Subcutaneous abdominal adipose tissue (tissue), 5 donors: ENCODE measurements around the gene IQGAP1.

Experiments
- H3K27ac ChIP-seq: one replicate; pipeline ENCODE4 v1.7.0; 2013; ENCODE audit warnings: low read depth, mild to moderate bottlenecking, inconsistent platforms, low read length, moderate library complexity
- H3K27me3 ChIP-seq, 5 donors: one replicate each; pipeline ENCODE4 v1.7.0; 2013; ENCODE audit warnings: low read length in 5 of 5, inconsistent platforms in 1 of 5; ENCODE audit not compliant: control insufficient read depth in 5 of 5, insufficient read depth in 4 of 5
- H3K36me3 ChIP-seq, 5 donors: one replicate each; pipeline ENCODE4 v1.7.0; 2013; ENCODE audit warnings: low read length in 5 of 5; ENCODE audit not compliant: control insufficient read depth in 5 of 5, insufficient read depth in 5 of 5
- H3K4me1 ChIP-seq, 5 donors: one replicate each; pipeline ENCODE4 v1.7.0; 2013; ENCODE audit warnings: low read length in 5 of 5, mild to moderate bottlenecking in 3 of 5, moderate library complexity in 1 of 5; ENCODE audit not compliant: control insufficient read depth in 5 of 5, insufficient read depth in 5 of 5
- H3K4me3 ChIP-seq, 5 donors: one replicate each; pipeline ENCODE4 v1.7.0; 2013; ENCODE audit warnings: low read length in 5 of 5, low read depth in 1 of 5
- H3K9ac ChIP-seq, 5 donors: one replicate each; pipeline ENCODE4 v1.7.0; 2013; ENCODE audit warnings: low read length in 5 of 5, mild to moderate bottlenecking in 4 of 5, moderate library complexity in 3 of 5
- H3K9me3 ChIP-seq, 5 donors: one replicate each; pipeline ENCODE4 v1.7.0; 2013; ENCODE audit warnings: low read length in 5 of 5; ENCODE audit not compliant: control insufficient read depth in 5 of 5
- donor health status: healthy.
- donor health status: healthy.
- donor health status: healthy.
- donor health status: healthy.
- donor health status: healthy.

Gene IQGAP1

DNA sequence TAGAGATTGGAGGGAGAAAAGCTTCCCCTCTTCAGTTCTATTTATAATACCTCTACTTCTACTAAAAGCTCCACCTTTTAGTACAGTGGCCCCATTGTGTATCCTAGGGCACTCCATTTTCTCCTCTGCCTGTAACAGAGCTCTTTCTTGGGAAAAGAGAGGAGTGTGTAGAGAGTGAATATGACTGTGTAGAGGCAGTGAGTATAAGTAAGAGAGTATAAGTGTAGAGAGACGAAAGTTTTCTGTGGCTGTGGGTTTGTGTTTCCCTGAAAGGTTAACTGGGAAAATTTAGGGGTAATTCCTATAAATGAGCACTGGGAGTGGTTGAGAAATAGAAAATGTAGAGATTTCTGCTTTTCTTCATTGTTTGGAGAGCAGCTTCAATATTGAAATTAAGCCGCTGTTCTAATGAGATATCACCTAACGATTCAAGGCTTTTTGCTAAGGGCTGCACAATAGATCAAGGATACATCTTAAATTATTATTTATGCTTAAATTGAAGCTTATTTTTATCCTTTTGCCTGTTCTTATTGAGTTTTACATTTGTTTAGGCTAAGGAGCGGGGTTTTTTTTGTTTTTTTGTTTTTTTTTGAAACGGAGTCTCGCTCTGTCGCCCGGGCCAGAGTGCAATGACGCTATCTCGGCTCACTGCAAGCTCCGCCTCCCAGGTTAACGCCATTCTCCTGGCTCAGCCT lies 6.9 kb downstream of the IQGAP1 start:
- H3K9me3 ChIP-seq = no peaks in the 10 kb centered on the region
- H3K27ac ChIP-seq = peak overlapping the region; percentile 39
- H3K9ac ChIP-seq = peak overlapping the region in 2 of 5 donors; percentile 20 to 32
- H3K27me3 ChIP-seq = no peaks in the 10 kb centered on the region
- no peak overlapping the region for H3K4me3 ChIP-seq
- H3K36me3 ChIP-seq = peaks cover 5 to 22% (median 14%) of the 10 kb centered on the region in 5 donors
- peaks cover 3 to 66% (median 59%) of the 10 kb centered on the region in 5 donors for H3K4me1 ChIP-seq

- H3K4me3 ChIP-seq = no peak overlapping the region
- H3K4me1 ChIP-seq = peaks cover 8 to 63% (median 56%) of the 10 kb centered on the region in 5 donors
- no peak overlapping the region for H3K9ac ChIP-seq
- H3K27ac ChIP-seq = peak overlapping the region; percentile 59
- H3K36me3 ChIP-seq = peaks cover 3 to 15% (median 9%) of the 10 kb centered on the region in 5 donors
- no peaks in the 10 kb centered on the region for H3K27me3 ChIP-seq
- no peaks in the 10 kb centered on the region for H3K9me3 ChIP-seq
These were observed 8.3 kb downstream of the IQGAP1 start for GRCh38 chr15:90396321-90396720.

GRCh38 chr15:90400005-90400758 lies 12.1 kb downstream of the IQGAP1 start:
- Histone ChIP-seq H3K36me3 (no peaks in the 10 kb centered on the region), H3K9me3 (no peaks in the 10 kb centered on the region), H3K4me3 (peak overlapping the region in 4 of 5 donors; percentile 28 to 56 (median 34)), H3K4me1 (peaks cover 15 to 60% (median 55%) of the 10 kb centered on the region in 5 donors), H3K27me3 (no peaks in the 10 kb centered on the region), H3K9ac (peak overlapping the region in 4 of 5 donors; percentile 19 to 59 (median 44)), H3K27ac (peak overlapping the region; percentile 91)

DNA sequence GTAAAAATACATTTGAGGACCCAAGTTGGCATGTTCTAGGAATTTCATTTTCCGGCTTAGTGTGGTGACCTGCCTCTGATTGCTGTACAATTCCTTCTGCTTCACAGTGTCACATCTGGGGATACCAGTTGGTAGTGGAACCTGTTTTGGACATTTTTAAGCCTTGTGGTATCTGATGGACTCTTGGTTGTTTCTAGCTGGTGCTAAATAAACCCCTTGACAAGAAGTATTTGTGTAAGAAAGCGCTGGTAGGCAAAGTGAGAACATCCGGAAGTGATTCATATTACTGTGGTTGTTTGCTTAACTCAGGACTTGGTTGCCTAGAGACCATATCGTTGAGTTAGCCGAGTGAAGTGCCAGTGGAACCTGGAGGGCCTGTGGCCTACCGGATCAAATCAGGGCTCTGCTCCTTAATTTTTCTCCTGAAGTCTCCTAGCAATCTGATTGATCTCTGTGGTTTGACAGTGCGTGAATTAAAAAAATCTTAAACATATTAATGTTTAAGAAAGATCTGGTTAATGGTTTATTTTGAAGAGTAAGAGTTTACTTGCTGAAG lies 12.8 kb downstream of the IQGAP1 start:
- Histone ChIP-seq H3K36me3 (no peaks in the 10 kb centered on the region), H3K4me3 (peak overlapping the region in 4 of 5 donors; percentile 28 to 56 (median 34)), H3K9ac (peak overlapping the region in 4 of 5 donors; percentile 28 to 63 (median 53)), H3K27me3 (no peaks in the 10 kb centered on the region), H3K9me3 (no peaks in the 10 kb centered on the region), H3K27ac (peak overlapping the region; percentile 91), H3K4me1 (peaks cover 12 to 59% (median 56%) of the 10 kb centered on the region in 5 donors)

- Histone ChIP-seq H3K36me3 (no peaks in the 10 kb centered on the region), H3K27ac (peak overlapping the region; percentile 91), H3K9me3 (no peaks in the 10 kb centered on the region), H3K9ac (peak overlapping the region; percentile 28 to 63 (median 40)), H3K4me3 (peak overlapping the region in 2 of 5 donors; percentile 0 to 16), H3K27me3 (no peaks in the 10 kb centered on the region), H3K4me1 (peaks cover 12 to 57% (median 56%) of the 10 kb centered on the region in 5 donors)
These were observed 13.5 kb downstream of the IQGAP1 start for GRCh38 chr15:90401495-90401894.

DNA sequence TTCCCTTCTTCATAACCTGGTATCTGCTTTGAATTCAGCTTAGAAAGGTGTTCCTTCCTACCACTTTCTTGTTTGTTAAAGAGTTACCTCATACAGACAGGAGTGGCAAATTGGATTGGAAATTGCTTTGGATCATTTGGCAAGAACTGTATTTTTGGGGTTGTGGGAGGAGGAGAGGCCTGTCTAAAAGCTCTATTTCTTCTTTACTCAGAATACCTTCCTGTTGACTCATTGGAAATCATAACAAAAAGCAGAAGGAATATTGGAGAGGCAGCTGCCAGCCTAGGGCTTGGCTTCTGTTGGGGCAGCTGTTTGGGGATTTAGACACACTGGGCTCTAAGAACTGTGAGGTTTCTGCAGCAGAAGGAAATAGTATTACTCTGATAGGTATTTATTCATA lies 14.2 kb downstream of the IQGAP1 start:
- H3K27me3 ChIP-seq = no peaks in the 10 kb centered on the region
- H3K9me3 ChIP-seq = no peaks in the 10 kb centered on the region
- H3K4me3 ChIP-seq = peak overlapping the region in 1 of 5 donors; percentile 9
- peak overlapping the region in 3 of 5 donors; percentile 21 to 41 (median 40) for H3K9ac ChIP-seq
- no peaks in the 10 kb centered on the region for H3K36me3 ChIP-seq
- peaks cover 12 to 63% (median 60%) of the 10 kb centered on the region in 5 donors for H3K4me1 ChIP-seq
- peak overlapping the region; percentile 91 for H3K27ac ChIP-seq

- H3K9me3 ChIP-seq = no peaks in the 10 kb centered on the region
- H3K4me1 ChIP-seq = peaks cover 12 to 69% (median 66%) of the 10 kb centered on the region in 5 donors
- H3K36me3 ChIP-seq = no peaks in the 10 kb centered on the region
- H3K27me3 ChIP-seq = no peaks in the 10 kb centered on the region
- H3K27ac ChIP-seq = peak overlapping the region; percentile 91
- no peak overlapping the region for H3K4me3 ChIP-seq
- H3K9ac ChIP-seq = peak overlapping the region in 2 of 5 donors; percentile 15 to 25
These were observed 14.7 kb downstream of the IQGAP1 start for GRCh38 chr15:90402767-90403166.

DNA sequence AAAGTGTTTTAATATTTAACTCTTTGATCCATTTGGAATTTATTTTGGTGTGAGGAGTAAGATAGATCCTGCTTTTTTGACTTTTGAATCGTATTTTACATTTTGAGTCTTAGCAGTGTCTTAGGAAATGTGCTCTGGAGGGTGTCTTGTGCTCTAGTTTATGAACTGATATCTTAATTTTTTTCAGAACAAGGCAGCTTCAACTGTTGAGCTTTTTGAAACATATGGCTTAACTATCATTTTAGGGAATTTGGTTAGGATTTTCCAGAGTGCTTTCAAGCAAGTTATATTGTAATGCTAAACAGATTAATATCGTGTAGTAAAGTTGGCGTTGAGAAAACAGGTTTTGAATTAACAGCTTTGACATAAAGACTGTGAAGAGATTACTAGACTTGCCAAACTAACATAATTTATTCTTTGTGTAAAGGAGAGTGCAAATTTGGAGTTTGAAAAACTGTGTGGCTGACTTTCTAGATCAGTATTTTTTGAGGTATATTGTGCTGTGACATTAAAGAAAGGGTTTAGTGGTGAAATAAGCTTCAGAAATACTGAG lies 17.1 kb downstream of the IQGAP1 start:
- H3K4me1 ChIP-seq = peaks cover 14 to 77% (median 69%) of the 10 kb centered on the region in 5 donors
- peak overlapping the region; percentile 91 for H3K27ac ChIP-seq
- H3K9ac ChIP-seq = peak overlapping the region in 2 of 5 donors; percentile 43 to 64
- no peak overlapping the region for H3K4me3 ChIP-seq
- H3K36me3 ChIP-seq = no peaks in the 10 kb centered on the region
- no peaks in the 10 kb centered on the region for H3K9me3 ChIP-seq
- H3K27me3 ChIP-seq = no peaks in the 10 kb centered on the region

DNA sequence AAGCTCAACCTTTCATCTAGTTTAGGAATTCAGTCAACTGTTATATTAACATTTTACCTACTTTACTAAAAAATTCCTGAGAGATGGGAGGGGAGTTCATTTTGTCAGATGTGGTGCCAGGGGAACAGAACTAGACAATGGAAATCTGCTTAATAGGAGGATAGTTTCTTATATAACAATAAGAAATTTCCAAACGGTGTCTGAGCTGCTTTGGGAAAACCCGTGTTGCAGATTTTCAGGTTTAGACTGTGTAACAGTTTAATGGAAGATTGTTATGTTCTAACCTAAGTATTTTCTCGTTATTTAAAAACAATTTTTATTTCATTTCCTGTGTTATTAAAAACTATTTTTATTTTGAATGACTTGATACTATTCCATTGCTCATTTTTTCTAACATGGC lies 19.3 kb downstream of the IQGAP1 start:
- Histone ChIP-seq H3K27me3 (no peaks in the 10 kb centered on the region), H3K4me3 (no peak overlapping the region), H3K4me1 (peaks cover 2 to 62% (median 58%) of the 10 kb centered on the region in 5 donors), H3K9ac (peak overlapping the region in 1 of 5 donors; percentile 17), H3K9me3 (no peaks in the 10 kb centered on the region), H3K27ac (peak overlapping the region; percentile 91), H3K36me3 (no peaks in the 10 kb centered on the region)
